Hematopoietic multipotent progenitor cell (in vitro differentiated cells): ENCODE results near the gene DPY30. TPM values are rescaled to one million over a fixed set of nuclear protein-coding genes. Genes with fewer than 3 reads are reported as not detected.

Source experiments
- DNase-seq, 3 donors: peaks; one replicate each; pipeline ENCODE4 v3.0.0-alpha.2; 2011 to 2015; ENCODE audit warnings: low read depth in 2 of 3, low spot score in 2 of 3
- total RNA-seq: library from RNA; depleted of rRNA; stranded (reverse); fragments of >200 nt; gene quantifications from one replicate; pipeline ENCODE4 v1.2.3, GENCODE V29; 2012

The DPY30 gene
- total RNA-seq, 1 donor, result 24.0 TPM

- no peak for DNase-seq
These were observed 60.6 kb downstream of the DPY30 start for GRCh38 chr2:31979018-31979417.

GRCh38 chr2:31978436-31978835 is 61.2 kb downstream of the DPY30 start:
- DNase-seq, result no peak

Other genes starting within 250 kb of the DPY30 start
- gene MEMO1, start 28.8 kb downstream of the DPY30 start, total RNA-seq, result 28.8 TPM
- gene SPAST, start 23.8 kb upstream of the DPY30 start, total RNA-seq, result 14.5 TPM
- 11.8 TPM for gene SLC30A6, start 126.1 kb upstream of the DPY30 start, total RNA-seq
- gene NLRC4, start 225.1 kb upstream of the DPY30 start, total RNA-seq, result 0.27 TPM
- 7.8 TPM for gene YIPF4, start 238.1 kb upstream of the DPY30 start, total RNA-seq